ENCODE measurements around the gene ALDH1L1. TPM values are rescaled to one million over a fixed set of nuclear protein-coding genes. Genes with fewer than 3 reads are reported as not detected.
A peak's percentile ranks its signal among the peaks of the same experiment; 100 is the strongest.

The ALDH1L1 gene
- total and polyA plus RNA-seq, 7 donors = 12.9 to 121 (median 40.1) TPM

GRCh38 chr3:126159476-126159875 lies 20.9 kb downstream of the ALDH1L1 start:
- Histone ChIP-seq H3K9me3 (no peaks in the 10 kb centered on the region), H3K4me1 (no peaks in the 10 kb centered on the region), H3K36me3 (ENCODE audit: insufficient read depth in 1 of 2, low read depth in 1 of 2) (peaks cover 0 to 45% of the 10 kb centered on the region in 2 donors), H3K27ac (no peak overlapping the region), H3K4me3 (no peak overlapping the region), H3K27me3 (ENCODE audit: insufficient read depth in 3 of 3, low read length in 2 of 3) (no peaks in the 10 kb centered on the region)
- intact Hi-C loops (cut with DNase I) = no loop called here
- no peak for TF ChIP-seq CTCF (IDR thresholded peaks at IDR 0.05)
- ATAC-seq (peak; percentile 59 to 75 (median 66)), DNase-seq (peak in 1 of 2 donors; percentile 55)
- 42 to 72% (median 46%) methylated on average over 1 of the region's 1 CpG for WGBS, 3 donors

GRCh38 chr3:126158912-126159454 lies 21.4 kb downstream of the ALDH1L1 start:
- Histone ChIP-seq H3K27ac (no peak overlapping the region), H3K4me3 (no peak overlapping the region), H3K27me3 (ENCODE audit: insufficient read depth in 3 of 3, low read length in 2 of 3) (no peaks in the 10 kb centered on the region), H3K4me1 (no peaks in the 10 kb centered on the region), H3K9me3 (no peaks in the 10 kb centered on the region), H3K36me3 (ENCODE audit: insufficient read depth in 1 of 2, low read depth in 1 of 2) (peaks cover 0 to 50% of the 10 kb centered on the region in 2 donors)
- DNase-seq (no peak), ATAC-seq (no peak)
- TF ChIP-seq CTCF (IDR thresholded peaks at IDR 0.05) = no peak
- 68 to 79% (median 69%) methylated on average over 7 of the region's 7 CpGs for WGBS, 3 donors
- intact Hi-C loops (cut with DNase I) = no loop called here

- no peaks in the 10 kb centered on the region for H3K4me1 ChIP-seq
- no peaks in the 10 kb centered on the region for H3K27me3 ChIP-seq (ENCODE audit: insufficient read depth in 3 of 3, low read length in 2 of 3)
- H3K4me3 ChIP-seq = no peak overlapping the region
- ATAC-seq (peak in 1 of 4 donors; percentile 41), DNase-seq (peak in 1 of 2 donors; percentile 44)
- WGBS, 3 donors = 71 to 81% (median 78%) methylated on average over 18 of the region's 18 CpGs
- H3K27ac ChIP-seq = no peak overlapping the region
- no peak for TF ChIP-seq CTCF (IDR thresholded peaks at IDR 0.05)
- H3K9me3 ChIP-seq = no peaks in the 10 kb centered on the region
- intact Hi-C loops (cut with DNase I) = no loop called here
- peaks cover 0 to 57% of the 10 kb centered on the region in 2 donors for H3K36me3 ChIP-seq (ENCODE audit: insufficient read depth in 1 of 2, low read depth in 1 of 2)
Measured at GRCh38 chr3:126158016-126158911, 22.1 kb downstream of the ALDH1L1 start.

GRCh38 chr3:126157083-126157768 lies 23.2 kb downstream of the ALDH1L1 start:
- no peak overlapping the region for H3K27ac ChIP-seq
- WGBS, 3 donors = 94 to 97% (median 96%) methylated on average over 26 of the region's 26 CpGs
- ATAC-seq (no peak), DNase-seq (no peak)
- no peaks in the 10 kb centered on the region for H3K9me3 ChIP-seq
- no peak for TF ChIP-seq CTCF (IDR thresholded peaks at IDR 0.05)
- no peaks in the 10 kb centered on the region for H3K27me3 ChIP-seq (ENCODE audit: insufficient read depth in 3 of 3, low read length in 2 of 3)
- peaks cover 0 to 67% of the 10 kb centered on the region in 2 donors for H3K36me3 ChIP-seq (ENCODE audit: insufficient read depth in 1 of 2, low read depth in 1 of 2)
- H3K4me1 ChIP-seq = no peaks in the 10 kb centered on the region
- no peak overlapping the region for H3K4me3 ChIP-seq
- intact Hi-C loops (cut with DNase I) = no loop called here

Data from psoas muscle (tissue), 8 donors.